HS-5 (cell line): ENCODE measurements around the gene CDC45.
"Not testable (repeated sequence)": the region's sequence is repeated elsewhere in the genome, so short reads cannot be mapped to it uniquely, and the experiment has no call there.

Experiments used
- DNase-seq: peaks from one replicate; pipeline ENCODE4 v3.0.0-alpha.2; 2012; ENCODE audit warnings: low read depth

The CDC45 gene, protein sequence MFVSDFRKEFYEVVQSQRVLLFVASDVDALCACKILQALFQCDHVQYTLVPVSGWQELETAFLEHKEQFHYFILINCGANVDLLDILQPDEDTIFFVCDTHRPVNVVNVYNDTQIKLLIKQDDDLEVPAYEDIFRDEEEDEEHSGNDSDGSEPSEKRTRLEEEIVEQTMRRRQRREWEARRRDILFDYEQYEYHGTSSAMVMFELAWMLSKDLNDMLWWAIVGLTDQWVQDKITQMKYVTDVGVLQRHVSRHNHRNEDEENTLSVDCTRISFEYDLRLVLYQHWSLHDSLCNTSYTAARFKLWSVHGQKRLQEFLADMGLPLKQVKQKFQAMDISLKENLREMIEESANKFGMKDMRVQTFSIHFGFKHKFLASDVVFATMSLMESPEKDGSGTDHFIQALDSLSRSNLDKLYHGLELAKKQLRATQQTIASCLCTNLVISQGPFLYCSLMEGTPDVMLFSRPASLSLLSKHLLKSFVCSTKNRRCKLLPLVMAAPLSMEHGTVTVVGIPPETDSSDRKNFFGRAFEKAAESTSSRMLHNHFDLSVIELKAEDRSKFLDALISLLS

DNA sequence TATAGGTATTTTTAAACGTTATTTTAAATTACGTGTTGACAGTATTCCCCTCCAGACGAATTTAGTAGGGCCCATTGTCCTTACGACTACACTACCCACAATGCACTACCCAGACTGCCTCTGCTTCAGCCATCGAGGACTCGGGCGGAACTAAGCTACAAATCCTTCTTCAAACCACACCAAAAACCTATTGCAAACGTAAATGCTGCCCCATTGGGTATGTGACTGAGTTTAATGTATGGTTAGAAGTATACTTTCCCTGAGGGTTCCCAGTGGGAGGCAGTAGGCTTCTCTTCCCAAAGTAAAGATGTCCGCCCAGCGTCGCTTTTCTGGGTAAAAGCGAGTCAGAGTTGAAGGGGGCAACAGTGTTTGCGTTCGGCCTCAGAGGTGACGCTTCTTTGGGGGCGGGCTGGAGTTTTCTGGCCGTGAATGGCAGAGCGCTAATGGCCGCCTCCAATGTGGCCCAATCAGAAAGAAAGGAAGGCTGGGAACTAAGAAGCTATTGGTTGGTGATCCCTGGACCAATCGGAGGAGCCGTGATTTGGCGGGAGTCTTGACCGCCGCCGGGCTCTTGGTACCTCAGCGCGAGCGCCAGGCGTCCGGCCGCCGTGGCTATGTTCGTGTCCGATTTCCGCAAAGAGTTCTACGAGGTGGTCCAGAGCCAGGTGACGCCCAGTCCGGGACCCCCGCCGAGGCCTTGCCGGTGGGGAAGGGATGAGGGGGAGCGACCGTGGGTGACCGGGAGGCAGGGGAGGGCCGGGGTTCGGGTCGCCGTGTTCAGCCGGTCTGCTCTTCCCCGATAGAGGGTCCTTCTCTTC is at the start of gene CDC45:
CDC45 (plus strand) TSS at position 566 of the 818 bp plus-strand sequence; CDS start at position 615, 49 bp downstream.
- DNase-seq, result peak; percentile 97

- no peak for DNase-seq
Observed at GRCh38 chr22:19429950-19430889, 49.5 kb upstream of the CDC45 start.

- no peak for DNase-seq
Observed at GRCh38 chr22:19430890-19431541, 48.7 kb upstream of the CDC45 start.

DNA sequence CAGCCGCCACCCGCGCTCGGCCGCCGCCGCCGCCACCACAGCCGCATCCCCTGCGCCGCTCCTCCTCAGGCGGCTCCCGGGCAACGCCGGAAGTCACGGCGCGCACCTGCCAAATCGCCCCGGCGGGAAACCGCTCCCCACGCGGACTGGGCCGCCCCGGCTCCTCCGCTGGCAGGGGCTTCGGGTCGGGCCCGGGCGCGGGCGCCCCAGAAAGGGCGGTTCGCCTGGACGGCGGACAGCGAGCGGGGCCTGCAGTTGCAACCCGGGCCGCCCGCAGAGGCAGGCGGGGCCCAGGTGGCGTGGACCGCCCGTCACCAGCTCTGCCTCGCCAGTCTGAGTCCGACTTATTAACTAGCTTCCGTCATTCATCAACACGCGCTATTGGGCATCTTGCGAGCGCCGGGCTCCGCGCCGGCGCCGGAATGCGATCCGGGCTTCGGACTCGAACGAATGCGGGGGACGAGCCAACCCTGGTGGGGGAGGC is 48.0 kb upstream of the CDC45 start, which contains the start of gene HIRA:
HIRA (minus strand) TSS at position 85 of the 484 bp plus-strand sequence. CDS start 257 bp downstream, outside the sequence.
- DNase-seq, result no peak

DNA sequence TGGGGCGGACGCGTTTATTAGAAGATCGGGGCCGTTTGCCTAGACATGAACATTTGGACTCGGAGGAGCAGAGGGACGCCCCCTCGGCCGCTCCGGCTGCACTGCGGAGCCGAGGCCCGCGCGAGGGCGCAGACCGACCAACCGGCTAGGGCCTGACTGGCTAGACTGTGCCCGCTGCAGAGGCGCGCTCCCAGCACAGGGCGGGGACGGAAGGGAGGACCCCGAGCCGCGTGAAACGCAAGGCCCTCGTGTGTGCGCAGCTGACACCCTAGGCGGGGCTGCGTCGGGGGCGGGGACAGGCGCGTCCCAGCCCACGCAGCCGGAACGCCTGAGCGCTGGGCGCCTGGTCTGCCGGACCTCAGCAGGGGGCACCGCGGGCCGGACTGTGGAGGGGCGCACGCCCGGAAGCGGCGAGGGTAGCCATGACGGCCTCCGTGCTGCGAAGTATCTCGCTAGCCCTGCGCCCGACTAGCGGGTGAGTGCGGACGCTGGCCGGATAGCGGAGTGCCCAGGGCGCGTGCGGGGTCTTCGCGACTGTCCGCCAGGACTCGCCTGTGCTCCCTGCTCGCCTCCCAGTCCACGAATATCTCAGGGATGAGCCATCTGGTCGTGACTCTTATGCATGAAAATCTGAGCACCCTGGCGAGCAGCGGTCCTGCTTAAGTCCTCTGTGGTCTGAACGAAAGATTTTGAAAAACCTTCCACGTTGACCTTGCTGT is 47.4 kb upstream of the CDC45 start, which contains the start of gene MRPL40:
MRPL40 (plus strand) TSS at position 413 of the 719 bp plus-strand sequence; CDS start at position 423, 10 bp downstream.
- DNase-seq, result peak; percentile 64

DNA sequence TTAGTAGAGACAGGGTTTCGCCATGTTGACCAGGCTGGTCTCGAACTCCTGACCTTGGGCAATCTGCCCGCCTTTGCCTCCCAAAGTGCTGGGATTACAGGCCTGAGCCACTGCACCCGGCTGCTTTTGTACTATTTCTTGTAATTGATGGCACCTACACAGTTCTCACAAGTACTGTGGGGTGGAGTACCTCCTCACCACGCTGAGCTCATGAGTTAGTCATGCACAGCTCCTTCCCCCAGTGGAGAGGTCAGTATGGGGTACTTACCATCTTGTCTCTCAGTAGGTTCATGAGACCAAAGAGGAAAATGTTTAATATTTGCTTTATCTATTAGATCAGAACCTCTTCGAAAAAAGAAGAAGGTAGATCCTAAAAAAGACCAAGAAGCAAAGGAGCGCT is 45.3 kb upstream of the CDC45 start:
- DNase-seq, result no peak

GRCh38 chr22:19434829-19435580 is 44.7 kb upstream of the CDC45 start:
- DNase-seq, result no peak

DNA sequence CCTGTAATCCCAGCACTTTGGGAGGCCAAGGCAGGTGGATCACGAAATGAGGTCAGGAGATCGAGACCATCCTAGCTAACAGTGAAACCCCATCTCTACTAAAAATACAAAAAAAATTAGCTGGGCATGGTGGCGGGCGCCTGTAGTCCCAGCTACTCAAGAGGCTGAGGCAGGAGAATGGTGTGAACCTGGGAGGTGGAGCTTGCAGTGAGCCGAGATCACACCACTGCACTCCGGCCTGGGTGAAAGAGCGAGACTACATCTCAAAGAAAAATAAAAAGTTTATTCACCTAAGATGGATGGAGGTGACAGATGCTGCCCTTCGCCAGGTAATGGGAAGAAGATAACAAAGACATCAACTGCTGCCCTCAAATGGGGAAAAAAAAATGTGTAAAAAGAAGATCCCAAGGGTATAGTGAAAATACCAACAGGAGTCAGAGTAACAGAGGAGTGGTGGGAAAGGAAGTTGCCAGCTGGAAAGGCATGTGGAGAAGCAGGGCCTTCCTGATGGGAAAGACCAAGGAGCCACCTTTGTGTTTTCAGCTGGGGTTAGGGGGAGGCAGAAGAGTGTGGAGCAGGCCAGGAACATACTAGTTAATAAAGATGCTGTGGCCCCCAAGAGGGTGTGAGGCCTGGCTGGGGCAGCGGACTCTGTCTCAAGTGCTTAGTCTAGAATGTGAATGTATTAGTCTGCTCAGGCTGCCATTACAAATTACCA is 43.1 kb upstream of the CDC45 start:
- not testable (repeated sequence) for DNase-seq

- DNase-seq, result no peak
Observed at GRCh38 chr22:19438298-19438697, 41.4 kb upstream of the CDC45 start.

GRCh38 chr22:19440411-19441195 is 39.1 kb upstream of the CDC45 start:
- DNase-seq, result no peak

GRCh38 chr22:19442166-19442565 is 37.6 kb upstream of the CDC45 start:
- DNase-seq, result no peak

DNA sequence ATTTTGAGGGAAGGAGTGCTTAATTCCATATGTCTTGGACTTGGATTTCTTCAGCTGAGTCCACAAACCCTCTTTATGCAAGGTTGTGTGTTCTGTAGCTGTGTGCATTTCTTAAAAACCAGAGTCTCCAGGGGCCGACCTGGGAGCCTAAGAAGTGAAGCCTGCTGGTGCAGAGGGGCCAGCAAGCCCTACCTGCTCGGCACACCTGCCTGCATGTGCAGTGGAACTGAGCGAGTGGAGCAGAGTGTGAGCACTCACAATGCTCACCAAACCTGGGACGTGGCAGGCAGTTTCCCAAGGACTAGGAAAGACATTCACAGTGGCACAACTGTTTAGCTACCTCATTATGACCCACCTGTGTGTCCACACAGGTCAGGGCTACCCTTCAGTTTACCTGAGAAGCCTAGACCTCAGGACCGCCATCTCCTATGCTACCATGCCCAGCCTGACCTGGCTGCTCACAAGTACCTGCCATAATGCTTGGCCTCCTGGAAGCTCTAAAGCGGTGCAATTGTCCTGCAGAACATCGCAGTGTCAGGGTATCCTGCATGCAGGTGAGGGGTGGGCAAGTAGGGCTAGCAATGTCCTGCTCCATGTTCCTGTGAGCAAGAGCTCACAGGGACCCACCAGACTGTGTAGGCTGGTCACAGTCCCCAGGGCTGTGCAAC is 36.0 kb upstream of the CDC45 start:
- DNase-seq, result no peak

- not testable (repeated sequence) for DNase-seq
Observed at GRCh38 chr22:19445279-19445982, 34.3 kb upstream of the CDC45 start.

DNA sequence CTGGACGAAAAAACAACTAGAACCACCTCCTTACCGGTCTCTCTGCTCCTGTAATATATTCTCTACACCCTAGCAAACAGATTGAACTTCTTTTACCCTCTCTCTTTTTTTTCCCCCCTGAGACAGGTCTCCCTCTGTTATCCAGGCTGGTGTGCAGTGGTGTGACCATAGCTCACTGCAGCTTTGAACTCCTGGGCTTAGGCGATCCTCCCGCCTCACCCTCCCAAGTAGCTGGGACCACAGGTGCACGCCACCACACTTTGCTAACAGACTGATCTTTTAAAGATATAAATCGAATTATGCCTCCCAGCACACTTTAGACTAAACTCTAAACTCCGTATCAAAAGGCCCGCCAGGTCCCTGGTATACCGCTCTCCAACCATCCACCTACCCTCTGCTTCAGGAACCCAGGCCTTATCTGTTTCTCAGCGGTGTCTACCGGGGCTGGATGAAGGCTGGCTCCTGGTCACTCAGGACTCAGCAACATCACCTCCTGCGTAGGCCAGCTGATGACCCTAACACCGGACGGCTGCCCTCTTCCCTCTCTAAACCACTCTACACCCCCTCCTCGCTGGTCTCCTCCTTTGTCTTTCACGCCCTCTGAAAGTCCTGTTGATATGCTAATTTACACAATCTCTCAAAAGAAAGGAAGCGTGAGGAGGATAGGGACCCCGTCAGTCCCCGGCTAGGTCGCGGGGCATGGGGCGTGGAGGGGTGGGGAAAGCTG is 33.0 kb upstream of the CDC45 start:
- DNase-seq, result no peak

GRCh38 chr22:19447330-19448075 is 32.2 kb upstream of the CDC45 start, which contains the start of gene C22orf39:
Gene C22orf39, minus strand, starts transcription at chr22:19447711. Its CDS starts 23 bp downstream, at chr22:19447688.
- peak; percentile 63 for DNase-seq
